HK-2 (cell line): ENCODE measurements around the gene ARHGAP32.

ENCODE experiments used
- DNase-seq: peaks from one replicate; pipeline ENCODE4 v3.0.0-alpha.2; 2018; ENCODE audit not compliant: unreplicated experiment

The ARHGAP32 gene

DNA sequence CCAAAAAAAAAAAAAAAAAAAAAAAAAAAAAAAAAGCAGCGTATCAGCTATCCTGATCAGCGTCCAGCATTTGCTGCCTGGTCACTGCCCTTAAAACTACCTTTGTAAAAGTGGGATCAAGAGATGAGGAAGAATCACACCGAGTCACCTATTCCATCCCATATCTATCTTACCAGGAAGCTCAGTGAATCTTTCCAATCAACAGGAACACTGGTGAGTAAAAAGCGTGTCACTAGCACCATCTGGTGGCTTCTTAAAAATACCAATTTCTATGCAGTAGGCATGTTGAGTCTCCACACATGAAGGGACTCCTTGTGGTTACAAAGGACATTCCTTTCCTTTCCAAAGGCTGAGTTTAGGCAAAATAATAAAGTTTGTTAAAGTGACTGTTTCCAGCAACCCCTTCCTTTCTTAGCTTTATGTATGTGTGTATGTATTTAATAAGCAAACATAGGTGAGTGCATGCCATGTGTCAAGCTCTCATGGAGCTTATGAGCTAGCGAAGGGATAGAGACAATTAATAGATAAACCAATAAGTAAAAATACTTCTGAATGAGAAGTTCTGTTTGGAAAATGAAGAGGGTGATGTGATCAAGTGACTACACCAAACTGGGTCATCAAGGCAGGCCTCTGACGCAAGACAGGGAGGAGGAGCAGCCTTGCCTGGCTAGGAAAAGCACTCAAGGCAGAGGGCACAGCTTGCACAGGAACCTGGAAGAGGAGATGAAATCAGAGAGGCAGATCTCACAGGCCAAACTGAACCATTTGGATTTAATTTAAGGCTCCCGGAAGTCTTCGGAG lies 235.5 kb downstream of the ARHGAP32 start:
- DNase-seq: peak; percentile 2

DNA sequence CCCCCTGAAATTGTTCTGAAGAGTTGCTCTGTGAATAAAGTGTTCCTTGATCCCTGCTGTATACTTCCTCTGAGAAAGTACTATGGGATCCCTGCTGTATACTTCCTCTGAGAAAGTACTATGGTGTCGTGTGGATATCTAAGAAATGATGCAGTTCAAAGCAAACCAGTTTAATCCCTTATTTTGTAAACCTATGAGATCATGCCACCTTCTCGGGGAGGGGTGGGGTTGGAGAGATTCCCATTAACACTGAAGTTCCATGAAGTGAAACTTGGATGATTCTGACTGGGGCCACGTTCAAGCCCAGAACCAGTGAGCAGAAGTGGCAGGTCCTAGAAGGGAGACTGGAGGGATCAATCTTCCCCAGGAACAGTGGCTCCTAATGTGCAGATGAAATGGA lies 236.5 kb downstream of the ARHGAP32 start:
- DNase-seq: no peak

DNA sequence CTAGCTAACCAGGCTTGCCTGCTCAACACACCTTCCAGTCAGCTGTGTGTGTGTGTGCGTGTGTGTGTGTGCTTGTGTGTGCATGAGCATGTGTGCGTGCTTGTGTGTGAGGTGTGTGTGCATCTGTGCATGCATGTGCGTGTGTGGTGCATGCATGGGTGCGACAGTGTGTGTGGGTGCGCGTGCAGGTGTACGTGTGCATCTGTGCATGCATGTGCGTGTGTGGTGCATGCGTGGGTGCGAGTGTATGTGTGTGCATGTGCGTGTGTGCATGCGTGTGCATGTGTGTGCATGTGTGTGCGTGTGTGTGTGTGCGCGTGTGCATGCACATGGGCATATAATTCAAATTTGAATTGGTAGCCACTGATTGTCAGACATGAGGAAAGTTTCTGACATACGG lies 239.0 kb downstream of the ARHGAP32 start:
- no peak for DNase-seq

DNA sequence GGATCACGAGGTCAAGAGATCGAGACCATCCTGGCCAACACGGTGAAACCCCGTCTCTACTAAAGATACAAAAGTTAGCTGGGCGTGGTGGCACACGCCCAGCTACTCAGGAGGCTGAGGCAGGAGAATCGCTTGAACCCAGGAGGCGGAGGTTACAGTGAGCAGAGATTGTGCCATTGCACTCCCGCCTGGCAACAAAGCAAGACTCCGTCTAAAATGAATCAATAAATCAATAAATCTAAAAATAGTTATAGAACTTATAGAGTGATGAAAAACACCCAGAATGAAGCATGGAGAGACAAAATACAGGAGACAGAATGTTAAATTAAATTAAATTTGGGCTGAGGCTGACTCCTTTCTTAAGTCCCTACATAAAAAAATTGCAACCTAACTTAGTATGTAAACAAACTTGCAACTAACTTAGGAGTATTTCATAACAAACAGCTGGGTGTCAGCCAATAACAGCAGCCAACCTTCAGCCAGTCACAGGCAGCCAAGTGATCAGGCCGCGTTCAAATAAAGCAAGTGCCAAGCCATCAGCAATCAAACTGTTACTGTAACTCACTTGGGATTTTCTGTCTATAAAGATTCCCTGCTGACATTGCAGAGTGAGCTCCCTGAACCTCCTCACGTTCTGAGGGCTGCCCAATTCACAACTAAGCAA lies 242.2 kb downstream of the ARHGAP32 start:
- no peak for DNase-seq

DNA sequence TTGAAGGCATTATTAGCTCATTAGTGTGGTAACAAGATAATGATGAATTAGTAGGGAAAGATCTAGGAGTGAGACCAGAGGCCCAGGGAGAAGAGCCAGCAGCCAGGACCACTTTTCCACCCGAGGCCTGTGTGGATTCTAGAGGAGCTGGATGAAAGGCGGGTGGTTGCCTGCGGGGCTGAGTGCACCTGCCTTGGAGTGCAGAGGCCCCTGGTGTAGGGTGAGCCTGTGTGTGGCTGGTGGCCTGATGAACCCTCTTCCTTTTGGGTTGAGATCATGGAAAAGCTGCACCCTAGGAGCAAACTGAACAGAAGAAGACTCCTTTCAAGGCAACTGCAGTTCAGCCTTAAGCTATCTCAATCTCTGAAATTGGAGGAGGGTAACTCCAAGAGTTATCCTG lies 243.5 kb downstream of the ARHGAP32 start:
- DNase-seq: no peak

DNA sequence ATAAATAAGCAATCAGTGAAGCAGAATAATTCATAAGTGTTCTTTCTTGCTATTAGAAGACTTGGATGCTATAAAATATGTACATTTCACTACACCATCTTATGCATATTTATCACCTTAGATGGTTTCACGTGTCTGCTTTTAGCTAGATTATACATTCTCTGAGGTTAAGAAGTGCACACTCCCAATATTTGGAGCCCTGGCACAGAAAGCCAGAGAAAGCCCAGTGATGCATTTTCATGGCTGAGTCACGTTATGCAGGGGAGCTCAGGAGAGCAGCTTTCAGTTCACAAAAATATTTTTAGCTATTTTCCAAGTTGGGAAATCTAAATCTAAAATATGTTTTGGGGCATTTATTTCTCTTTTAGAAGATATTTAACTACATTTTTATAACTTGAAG lies 244.4 kb downstream of the ARHGAP32 start:
- no peak for DNase-seq

DNA sequence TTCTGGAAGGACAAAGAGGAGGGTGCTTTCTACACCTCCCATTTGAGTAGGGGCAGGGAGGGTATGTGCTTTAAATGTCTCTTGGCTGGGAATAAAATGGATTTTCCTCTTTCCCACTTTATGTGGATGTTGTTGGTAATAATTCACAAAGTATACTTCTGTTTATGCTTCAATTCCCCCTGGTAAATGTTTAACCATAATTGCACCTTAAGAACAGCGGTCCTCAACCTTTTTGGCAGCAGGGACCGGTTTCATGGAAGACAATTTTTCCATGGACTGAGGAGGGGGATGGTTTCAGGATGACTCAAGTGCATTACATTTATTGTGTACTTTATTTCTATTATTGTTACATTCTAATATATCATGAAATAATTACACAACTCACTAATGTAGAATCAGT lies 245.5 kb downstream of the ARHGAP32 start:
- no peak for DNase-seq

DNA sequence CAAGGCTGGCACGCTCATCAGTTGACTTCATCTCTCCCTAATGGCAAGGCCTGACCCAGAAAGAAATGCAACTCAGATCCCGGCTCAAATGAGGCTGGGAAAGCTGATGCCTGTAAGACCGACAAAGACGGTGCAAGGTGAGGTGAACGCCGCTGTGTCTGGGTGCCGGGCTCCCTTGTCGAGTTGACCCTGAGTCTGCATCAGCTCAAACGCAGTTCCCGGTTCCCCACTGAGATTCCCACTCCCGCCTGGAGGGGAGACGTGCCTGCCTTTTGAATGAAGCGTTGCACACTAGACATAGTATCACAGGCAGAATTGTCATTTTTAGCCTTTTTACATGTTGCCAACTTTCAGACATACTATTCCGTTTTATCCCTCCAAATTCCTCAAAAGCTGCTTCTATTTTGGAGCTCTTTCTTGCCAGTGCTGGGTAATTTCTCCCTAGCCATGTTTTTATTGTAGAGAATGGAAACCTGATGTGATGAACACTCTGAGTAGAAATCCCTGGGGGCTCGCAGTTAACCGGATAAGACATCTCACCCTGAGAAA lies 248.6 kb downstream of the ARHGAP32 start:
- DNase-seq: no peak

DNA sequence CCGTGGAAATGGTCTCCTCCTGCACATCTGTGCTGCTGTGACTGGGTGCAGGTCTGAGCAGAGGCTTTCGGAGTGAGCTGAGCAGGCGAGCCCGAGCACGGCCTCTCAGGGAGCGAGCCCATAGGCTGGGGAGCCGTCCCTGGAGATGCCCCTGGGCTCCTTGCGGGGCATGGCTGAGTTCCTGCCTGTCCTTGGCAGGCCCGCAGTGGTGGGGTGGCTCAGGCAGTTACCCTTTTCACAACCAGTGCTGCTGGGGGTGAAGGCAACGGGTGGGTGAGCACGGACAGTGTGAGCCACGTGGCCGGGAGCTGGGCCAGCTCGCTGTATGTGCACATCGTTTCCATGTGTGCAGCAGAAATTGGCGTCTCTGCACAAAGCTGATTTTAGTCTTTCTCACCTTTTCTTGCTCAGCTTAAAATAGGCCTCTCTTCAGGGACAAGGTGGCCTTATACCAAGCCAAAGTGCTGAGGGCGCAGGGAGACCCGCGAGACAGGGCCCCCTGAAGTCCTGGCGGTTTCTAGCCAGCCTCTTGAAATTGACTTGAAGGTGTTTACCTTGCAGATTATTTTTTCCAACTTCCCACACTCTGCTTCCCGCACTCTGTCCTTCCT lies 249.2 kb downstream of the ARHGAP32 start, which contains the start of gene TP53AIP1:
Gene TP53AIP1 (minus strand): TSS at position 55 of the 611 bp plus-strand sequence. CDS start 5,053 bp downstream, outside the sequence.
- no peak for DNase-seq

DNA sequence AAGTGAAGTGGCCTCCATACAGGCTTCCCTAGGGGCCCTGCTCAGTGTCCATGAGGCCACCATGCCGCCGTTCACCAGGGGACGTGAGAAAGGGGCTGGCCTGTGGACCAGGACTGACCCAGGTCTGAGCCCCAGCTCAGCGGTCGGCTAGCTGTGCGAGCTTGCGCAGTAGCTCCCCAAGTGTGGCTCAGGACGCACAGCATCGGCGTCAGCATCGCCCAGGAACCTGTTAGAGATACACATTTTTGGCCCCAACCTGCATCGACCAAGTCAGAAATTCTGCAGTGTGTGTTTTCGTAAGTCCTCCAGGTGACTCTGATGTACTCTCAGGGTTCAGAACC lies 249.9 kb downstream of the ARHGAP32 start:
- no peak for DNase-seq

DNA sequence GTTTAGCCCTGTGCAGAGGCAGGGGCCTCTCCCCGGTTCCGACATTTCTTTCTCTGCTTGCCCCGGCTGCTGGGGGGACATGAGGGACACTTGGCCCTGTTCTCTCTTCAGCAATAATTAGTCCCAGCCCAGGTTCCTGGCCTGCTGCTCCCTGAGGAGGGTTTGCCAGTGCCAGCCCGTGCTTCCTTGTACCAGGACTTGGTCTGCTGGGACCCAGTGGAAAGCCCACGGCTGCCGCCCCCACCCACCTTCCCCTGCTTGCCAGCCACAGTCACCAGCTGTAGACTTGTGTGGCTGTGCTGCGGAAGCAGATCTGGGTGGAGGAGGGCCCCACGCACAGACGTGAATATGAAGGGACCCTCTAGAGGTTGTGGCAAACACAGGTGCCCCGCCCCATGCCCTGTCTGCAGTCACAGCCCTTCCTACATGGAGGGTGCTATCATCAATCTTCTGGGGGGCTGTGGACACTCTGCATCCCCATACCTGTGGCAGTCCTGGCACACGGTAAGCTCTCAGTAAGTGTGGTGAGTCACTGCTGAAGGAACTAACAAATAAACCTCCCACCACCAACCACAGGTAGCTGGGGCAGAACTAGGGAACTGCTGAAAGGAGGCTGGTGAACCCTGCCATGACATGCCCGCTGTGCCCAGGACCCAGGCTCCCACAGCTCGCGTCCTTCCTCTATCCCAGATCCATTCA lies 250.4 kb downstream of the ARHGAP32 start:
- DNase-seq: no peak

DNA sequence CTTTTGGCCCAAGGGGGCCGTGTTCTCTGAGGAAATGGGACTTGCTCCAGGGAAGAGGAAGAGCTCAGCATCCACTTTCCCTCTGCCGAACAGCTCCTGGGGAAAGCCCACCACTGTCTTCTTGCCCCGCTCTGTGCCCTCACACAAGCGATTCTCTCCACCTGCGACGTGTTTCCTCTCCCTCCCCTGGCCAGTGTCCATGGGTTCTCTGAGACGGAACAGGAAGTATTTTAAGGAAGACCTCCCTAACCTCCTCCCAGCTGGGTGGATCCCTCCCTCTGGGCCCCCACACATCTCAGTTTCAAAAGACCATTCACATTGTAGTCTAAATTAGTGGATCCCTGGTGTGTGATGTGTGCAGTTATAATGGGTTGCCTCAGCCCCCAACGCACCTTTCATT lies 251.0 kb downstream of the ARHGAP32 start:
- no peak for DNase-seq

DNA sequence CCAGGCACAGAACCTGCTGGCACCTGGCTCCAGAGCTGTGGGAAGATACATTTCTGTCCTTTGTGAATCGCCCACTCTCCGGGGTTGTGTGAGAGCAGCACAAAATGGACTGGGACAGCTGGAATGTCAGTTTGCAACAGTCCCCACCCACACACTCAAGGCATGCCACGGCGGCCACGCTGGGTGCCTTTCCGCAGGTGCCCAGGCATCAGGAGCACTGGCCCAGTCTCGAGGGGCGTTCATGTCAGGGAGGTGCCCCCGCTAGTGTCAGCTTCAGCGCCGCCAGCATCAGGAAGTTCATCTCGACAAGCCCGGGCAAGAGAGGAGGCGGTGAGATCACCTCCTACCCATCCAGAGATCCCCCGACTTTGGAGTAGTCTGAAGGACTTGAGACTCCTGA lies 251.5 kb downstream of the ARHGAP32 start:
- no peak for DNase-seq

DNA sequence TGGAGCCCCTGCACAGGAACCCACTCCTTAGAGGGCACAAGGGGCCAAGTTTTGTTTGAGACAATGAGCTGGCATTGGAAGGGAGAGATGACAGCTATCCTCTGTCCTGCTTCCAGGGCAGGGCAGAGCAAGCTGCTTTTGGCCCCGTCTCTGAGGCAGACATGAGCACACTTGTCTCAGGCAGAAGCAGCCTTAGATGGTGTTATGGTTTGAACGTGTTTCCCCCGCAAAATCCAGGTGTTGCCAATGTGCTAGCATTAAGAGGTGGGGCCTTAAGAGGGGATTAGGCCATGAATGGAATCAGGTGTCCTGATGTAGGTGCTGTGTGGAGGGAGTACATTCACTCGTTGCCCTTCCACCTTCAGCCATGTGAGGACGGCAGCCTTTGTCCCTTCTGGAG lies 252.0 kb downstream of the ARHGAP32 start:
- no peak for DNase-seq

DNA sequence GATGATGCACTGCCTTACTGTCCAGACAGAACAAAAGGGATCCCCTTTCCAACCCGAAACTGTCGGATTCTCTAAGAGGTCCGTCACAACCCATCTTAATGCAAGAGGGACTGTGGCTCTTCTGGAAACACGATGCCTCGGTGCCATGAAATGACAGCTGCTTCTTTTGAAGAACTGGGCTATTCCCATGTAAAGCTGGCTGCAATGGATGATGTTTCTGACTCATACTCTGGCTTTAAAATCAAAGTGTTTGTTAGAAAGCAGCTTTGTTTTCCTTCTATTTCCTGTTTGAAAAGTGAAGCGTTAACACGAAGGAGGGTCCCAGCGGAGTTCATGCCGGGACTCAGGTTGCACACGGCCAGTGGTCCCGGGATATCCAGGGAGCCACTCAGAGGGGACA lies 252.5 kb downstream of the ARHGAP32 start:
- no peak for DNase-seq

DNA sequence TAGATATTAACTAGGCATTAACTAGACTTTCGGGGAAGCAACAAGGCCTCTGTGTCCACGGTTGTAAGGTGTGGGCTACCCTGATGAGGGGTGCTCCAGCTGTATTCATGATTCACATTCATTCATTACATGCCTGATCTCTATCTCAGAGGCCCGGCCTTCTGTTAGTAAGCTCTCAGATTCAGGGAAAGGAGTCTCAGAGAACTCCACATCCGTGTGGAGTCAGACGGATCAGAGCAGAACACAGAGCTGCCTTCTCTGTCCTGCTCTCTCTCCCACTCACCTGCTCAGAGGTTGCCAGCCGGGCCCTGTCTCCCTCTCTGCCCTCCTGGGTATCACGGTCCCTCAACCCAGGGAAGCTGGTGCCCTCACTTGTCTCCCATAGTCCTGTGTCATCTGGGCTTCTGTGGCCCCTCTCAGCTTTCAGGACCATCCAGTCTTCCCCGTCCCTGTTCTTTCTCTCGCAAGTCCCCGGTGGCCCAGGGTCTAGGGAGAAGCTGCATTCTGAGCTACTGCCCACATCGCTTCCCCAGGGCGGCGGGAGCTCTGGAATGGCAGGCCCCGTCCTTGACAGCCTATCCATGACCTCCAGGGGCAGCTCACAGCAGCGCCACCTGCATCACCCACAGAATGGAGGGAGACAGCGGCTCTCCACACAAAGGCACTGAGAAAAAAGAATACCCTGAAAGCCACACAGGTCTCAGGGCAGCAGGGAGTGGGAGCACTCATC lies 253.8 kb downstream of the ARHGAP32 start:
- no peak for DNase-seq

DNA sequence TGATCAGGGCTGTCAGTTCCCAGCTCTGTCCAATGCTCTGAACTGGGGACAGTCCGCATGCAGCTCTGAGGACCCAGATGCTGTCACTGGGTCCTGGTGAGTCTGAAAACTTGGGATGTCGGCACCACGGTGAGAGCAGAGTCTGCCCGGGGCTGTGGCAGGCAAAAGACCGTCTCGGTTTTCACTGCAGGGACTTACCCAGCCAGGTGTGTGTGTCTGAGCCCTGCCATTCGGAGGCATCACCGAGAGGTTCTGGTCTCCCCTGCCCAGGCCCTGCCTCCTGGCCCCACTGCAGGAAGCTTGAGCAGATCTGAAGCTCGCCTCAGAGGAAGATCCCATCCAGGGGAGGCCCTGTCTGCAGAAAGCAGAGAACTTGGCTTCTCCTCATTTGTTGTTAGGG lies 254.6 kb downstream of the ARHGAP32 start:
- DNase-seq: no peak

DNA sequence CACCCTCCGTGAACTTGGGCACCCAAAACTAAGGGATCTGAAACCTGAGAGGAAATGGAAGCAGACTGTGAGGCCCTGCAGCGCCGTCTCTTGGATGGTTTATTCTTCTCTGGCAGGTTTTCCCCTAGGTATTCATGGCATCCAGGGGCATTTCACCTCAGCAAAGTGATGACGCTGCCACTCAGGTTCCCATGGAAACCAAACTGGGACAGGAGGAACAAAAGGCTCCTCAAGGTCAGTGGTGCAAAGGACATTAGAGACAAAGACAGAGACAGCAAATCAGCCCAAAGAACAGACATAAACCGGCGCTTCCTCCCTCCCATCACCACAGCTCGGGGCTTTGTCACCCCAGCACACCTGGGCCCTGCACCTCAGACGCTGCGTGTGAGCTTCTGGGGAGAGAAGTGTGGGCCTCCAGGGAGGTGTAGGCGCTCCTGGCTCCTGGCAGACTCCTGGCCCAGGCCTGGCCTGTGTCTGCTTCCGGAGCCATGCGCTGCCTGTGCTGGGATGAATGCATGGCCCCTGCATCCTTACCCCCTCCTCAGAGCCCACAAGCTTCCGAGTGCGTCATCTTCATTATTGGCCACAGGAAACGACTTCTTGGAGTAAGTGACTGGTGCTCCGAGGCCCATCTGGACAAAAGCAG lies 255.4 kb downstream of the ARHGAP32 start:
- no peak for DNase-seq

DNA sequence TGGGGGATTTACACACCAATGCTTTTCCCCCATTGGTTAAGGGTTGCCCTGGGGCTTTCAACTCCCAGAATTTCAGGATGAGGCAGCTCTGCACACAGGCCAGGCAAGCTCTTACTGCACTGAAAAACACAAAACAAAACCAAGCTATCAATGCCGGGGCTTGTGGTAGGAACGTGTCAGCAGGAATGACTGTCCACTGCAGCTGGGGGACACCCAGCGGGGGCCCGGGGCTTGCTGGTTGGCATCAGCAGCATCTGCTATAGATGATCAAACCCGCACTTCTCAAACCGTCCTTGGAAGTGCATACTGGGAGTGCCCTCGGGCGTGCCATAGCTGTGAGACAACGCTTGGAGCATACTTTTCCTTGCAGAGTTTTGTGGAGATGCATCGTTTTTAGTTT lies 257.2 kb downstream of the ARHGAP32 start:
- DNase-seq: no peak

DNA sequence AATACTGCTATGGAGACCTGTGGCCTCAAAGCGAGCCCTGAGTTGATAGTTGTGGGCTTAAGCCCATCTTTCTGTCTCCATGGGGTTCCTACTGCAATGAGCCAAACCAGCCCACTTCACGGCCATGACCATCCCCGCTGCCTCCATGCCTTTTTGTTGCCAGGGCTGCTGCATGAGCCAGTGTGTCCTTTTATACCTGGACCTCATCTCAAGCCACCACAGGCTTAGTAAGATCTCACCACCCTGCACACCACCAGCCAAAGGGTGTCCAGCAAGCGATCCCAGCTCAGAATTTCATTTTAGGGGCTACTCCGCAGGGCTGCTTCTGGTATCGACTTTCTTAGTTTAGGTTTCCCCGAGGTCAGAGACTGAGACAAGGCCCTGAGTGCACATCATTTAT lies 257.8 kb downstream of the ARHGAP32 start:
- no peak for DNase-seq
